AG08396 (cell line): Measurements from ENCODE around the gene ITLN1.
"Not testable (repeated sequence)": the region's sequence is repeated elsewhere in the genome, so short reads cannot be mapped to it uniquely, and the experiment has no call there.

ENCODE experiments used
- DNase-seq: peaks from one replicate; pipeline ENCODE4 v3.0.0; 2012; ENCODE audit warnings: low spot score, mixed read lengths

The ITLN1 gene

DNA sequence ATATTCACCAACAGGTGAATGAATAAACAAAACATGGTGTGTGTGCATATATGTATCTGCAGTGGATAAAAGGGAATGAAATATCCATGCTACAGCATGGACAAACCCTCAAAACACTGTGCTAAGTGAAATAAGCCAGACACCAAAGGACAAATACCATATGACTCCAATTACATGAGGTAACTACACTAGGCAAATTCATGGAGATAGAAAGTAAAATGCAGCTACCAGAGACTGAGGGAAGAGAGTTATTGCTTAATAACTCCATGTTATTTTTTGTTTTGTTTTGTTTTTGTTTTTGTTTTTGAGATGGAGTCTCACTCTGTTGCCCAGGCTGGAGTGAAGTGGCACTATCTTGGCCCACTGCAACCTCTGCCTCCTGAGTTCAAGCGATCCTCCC is 2.4 kb downstream of the ITLN1 start:
- no peak for DNase-seq

DNA sequence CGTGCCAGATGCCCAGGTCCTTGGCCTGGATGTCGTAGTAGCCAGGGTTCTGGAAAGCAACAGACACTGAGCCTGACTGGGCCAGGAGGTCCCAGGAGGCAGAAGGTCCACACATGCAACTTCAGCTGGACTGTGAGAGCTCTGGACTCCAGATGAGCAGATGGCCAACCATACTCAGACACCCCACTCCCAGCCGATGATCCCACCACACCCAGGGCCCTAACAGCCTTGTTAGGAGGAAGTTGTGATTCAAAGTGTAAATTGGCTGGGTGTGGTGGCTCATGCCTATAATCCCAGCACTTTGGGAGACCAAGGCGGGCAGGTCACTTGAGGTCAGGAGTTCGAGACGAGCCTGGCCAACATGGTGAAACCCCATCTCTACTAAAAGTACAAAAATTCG is 3.7 kb downstream of the ITLN1 start:
- DNase-seq: not testable (repeated sequence)

DNA sequence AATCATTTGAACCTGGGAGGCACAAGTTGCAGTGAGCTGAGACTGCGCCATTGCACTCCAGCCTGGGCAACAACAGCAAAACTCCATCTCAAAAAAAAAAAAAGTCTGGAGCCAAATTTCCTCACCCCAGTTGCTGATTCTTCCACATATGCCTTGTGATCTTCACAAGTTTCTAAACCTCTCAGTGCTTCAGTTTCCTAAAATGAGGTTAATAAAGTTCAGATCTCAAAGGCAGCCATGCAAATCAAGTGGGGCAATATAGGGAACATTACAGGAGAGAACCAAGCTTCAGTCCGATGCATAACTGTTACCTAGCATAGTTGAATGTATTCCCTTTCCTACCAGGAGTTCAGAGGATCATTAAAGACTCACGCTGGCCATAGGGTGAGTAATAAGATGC is 4.8 kb downstream of the ITLN1 start:
- no peak for DNase-seq

DNA sequence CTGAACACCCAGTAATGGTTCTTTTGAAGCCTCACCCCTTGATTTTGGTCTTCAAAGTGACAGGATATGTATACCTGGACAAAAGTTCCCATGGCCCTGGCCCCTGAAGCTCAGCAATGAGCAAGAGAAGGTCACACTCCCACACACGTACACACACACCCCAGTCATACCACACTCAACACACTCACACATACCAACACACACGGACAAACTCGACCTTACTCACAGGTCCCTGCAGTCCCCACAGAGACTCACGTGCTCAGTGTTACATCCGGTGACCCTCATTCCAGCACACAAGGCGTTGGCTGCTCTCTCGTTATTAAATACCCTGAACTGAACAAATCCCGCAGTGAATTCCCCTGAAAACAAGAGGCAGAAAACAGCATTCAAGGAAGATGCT is 5.9 kb downstream of the ITLN1 start:
- no peak for DNase-seq

GRCh38 chr1:160877221-160877620 is 7.8 kb downstream of the ITLN1 start:
- DNase-seq: no peak

DNA sequence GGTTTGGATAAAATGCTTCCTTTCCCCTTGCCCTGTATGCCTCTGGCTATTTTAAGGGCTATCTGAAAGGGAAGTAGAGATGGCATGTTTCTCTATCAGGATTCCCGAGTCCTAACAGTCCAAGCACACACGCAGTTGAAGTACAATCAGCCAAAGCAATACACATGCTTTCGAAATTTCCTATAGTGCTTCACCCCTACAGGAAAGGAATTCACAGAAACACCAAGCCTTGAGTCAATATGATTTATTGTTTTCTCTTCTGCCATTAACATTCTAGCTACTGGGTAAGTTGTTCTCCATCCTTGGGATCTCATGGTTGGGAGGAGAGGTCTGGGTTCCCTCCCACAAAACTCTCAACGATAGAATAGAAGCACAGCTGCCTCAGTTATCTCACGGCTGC is 8.7 kb downstream of the ITLN1 start:
- DNase-seq: no peak

- not testable (repeated sequence) for DNase-seq
Measured at GRCh38 chr1:160875591-160875990, 9.4 kb downstream of the ITLN1 start.

DNA sequence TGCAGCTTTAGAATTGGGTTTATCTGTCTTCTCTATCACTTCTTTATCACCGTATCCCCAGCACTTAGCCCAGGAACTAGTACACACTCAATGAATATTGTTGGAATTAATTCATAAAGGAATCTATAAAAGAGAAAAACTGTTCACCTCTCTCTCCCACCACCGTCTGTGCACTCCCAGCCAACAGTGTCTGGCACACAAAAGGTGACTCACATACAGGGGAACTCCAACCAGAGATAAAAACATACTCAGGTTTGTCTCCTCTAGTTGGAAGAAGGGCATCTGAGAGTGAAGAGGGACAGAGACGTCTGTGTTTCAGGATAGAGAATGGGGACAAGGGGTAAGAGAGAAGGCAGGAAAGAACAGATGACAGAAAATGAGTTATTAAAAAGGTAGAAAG is 10.0 kb downstream of the ITLN1 start:
- no peak for DNase-seq

DNA sequence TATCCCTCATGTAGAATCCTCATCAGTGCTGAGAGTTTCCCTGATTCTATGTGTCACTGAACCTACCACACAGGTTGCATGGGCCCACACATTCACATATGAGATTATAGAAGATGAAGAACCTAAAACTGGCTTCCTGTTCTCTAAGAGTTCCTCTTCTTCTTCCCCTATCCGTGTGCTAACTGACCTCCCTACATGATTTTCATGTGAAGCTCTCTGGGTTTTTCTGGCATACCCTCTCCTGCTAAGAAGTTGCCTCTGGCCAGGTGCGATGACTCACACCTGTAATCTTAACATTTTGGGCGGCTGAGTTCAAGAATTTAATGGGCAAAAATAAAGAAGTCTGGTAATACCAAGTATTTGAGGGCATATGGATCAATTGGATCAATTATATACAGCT is 16.8 kb downstream of the ITLN1 start:
- DNase-seq: no peak

- not testable (repeated sequence) for DNase-seq
Measured at GRCh38 chr1:160867651-160868050, 17.3 kb downstream of the ITLN1 start.

DNA sequence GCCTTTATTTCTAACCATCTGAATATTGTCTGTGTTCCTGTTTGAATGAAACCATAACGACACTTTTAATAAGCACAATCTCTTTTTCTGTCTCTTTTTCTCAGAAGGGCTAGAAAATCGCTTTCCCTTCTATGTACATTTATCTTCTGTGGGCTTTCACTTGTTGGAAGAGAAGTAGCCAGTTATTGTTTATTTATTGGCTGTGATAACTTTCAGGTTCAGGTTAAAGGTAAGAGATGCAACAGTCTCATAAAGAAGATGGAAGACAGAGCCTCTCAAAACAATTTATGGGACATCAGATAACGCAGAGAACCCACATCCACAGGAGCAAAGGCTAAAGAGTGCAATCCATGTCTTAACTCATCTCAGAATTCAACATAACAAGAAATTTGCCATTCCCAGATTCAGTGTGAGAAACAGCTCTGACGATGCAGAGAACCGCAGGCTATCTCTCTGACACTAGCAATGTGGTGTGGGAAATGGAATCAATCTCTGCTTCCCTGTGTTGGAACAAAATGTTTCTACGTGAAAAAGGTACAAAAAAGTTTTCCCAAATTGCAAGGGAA is 18.2 kb downstream of the ITLN1 start:
- DNase-seq: no peak

- DNase-seq: no peak
Measured at GRCh38 chr1:160866001-160866694, 18.8 kb downstream of the ITLN1 start.

GRCh38 chr1:160865337-160865736 is 19.6 kb downstream of the ITLN1 start:
- DNase-seq: no peak

GRCh38 chr1:160864173-160864572 is 20.8 kb downstream of the ITLN1 start:
- no peak for DNase-seq

GRCh38 chr1:160863774-160864131 is 21.2 kb downstream of the ITLN1 start:
- no peak for DNase-seq

DNA sequence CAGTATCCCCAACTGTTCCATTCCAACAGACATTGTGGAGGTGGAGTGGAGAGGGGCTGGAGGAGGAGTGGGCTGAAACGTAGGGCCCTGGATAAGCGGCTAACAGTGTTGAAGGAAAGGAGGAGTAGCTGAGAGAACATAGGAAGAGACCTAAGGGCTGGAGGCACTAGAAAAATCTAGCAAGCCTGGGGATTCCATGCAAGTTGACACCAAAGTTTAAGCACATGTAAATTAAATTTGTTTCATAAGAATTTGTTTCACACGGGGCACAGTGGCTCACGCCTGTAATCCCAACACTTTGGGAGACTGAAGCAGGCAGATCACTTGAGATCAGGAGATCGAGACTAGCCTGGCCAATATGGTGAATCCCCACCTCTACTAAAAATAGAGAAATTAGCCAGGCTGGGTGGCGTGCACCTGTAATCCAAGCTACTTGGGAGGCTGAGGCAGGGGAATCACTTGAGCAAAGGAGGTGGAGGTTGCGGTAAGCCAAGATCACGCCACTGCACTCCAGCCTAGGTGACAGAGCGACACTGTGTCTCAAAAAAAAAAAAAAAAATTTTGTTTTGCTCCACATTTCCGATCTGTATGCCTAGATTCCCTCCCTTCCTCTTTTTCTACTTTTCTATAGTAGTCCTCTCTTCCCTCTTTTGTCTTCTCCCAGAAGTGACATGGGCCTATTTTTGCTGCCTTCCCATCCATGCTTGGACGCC is 21.8 kb downstream of the ITLN1 start:
- DNase-seq: no peak

DNA sequence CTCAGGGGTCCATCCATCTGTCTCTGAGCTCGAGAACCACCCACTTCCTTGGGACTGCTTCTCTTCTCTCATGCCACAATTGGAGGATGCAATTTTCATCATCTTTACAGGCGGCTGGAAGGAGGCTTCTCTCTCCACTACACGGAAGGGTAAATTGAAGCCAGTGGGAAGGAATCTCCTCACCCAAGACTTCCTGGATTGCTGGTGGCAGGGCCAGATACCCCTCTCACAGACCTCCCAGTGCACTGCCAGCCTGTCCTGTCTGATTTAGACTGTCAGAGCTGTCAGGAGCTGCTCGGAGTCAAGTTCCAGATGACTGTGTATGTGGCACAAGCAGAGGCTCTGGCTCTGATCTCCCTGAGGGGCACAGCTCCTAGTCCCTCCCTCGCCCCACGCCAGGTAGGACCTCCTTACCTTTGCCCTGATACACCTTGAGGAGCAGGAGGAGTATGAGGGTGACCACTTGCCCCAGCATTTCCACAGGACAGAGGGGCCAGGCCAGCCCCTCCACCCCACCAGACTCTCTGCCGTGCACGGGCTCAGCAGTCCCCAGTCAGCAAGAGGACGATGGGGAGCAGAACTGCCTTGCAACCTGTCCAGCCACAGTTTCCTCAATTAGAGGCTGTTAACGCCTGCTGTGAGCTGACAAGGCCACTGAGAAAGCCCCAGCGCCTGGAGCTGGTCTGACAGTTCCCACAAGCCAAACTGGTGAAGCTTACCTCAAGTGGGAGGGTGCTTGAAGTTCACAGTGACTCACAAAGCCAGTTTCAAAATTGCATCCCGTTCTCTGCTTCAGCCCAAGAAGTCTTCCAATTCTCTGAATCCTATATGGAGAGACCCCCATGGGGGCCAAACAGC is 22.5 kb downstream of the ITLN1 start, which contains the start of gene CD244:
CD244 (minus strand) TSS at position 685 of the 858 bp plus-strand sequence; CDS start at position 475, 210 bp downstream.
- DNase-seq: no peak

GRCh38 chr1:160860840-160861505 is 24.0 kb downstream of the ITLN1 start:
- DNase-seq: no peak

DNA sequence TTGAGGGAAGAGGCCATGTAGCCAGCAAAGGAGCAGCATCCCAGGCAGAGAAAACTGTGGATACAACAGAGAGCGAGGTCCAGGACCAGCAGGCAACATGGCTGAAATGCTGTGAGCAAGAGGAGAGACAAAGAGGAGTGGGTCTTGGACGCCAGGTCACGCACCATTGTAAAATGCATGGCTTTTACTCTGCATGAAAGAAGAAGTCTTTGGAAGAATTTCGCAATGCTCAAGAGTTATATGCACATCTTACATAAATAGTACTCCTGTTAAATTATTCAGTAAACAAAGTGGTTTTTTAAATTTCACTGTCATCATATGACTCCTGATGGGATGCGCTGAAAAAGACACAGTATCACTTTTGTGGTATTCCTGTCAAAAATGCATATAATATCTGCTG is 25.8 kb downstream of the ITLN1 start:
- DNase-seq: no peak

DNA sequence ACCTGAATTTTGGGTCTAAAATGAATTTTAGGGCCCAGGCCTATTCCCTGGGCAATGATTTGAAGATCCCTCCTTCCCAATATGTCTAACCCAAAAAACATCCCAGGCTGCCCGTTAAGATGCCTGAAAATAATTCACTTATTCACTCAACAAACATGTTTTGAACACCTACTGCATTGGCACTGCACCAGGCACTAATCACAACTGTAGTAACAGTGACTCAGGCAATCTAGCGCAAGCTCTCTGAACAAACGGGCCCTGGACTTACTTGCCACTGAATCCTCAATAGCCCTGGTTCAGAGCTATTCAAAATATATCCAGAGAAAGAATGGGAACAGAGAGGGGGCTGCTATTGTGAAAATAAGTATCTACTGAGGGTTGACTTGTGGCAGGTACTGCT is 26.5 kb downstream of the ITLN1 start:
- DNase-seq: no peak

DNA sequence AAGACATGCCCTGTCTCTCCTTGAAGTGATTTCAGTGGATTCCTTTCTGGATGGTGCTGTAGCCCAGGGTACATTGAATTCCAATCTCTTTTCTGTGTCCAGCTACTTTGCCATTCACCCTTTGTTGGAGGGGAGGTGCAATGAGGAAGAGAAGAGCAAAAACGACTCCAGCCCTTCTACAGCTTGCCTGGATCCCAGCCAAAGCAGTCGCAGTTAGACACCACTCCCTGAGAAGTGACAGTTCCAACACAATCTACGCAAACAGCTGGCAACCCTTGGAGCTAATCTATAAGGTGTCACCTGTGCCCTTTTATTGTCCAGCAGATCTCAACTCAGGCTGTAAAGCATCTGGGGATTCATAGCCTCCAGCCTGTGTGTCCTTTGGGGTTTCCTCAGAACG is 26.9 kb downstream of the ITLN1 start:
- no peak for DNase-seq
